Neural crest cell (in vitro differentiated cells): ENCODE data around the gene SH2D1B. TPM values are rescaled to one million over a fixed set of nuclear protein-coding genes. Genes with fewer than 3 reads are reported as not detected.

Source experiments
- DNase-seq: peaks from one replicate; pipeline ENCODE4 v3.0.0; 2021; ENCODE audit warnings: low read depth, mixed read lengths, low spot score
- H3K27ac Mint-ChIP-seq: one replicate; pipeline ENCODE4 v1.8.0; 2021; ENCODE audit warnings: mild to moderate bottlenecking, mixed read lengths; ENCODE audit not compliant: unreplicated experiment
- H3K27me3 Mint-ChIP-seq: 2 replicates; pipeline ENCODE4 v1.8.0; 2021; ENCODE audit warnings: low read depth, mild to moderate bottlenecking, mixed read lengths
- H3K36me3 Mint-ChIP-seq: 2 replicates; pipeline ENCODE4 v1.8.0; 2021; ENCODE audit warnings: low read depth, mild to moderate bottlenecking, mixed read lengths
- H3K4me1 Mint-ChIP-seq: 2 replicates; pipeline ENCODE4 v1.8.0; 2021; ENCODE audit warnings: mixed read lengths
- H3K4me3 Mint-ChIP-seq: one replicate; pipeline ENCODE4 v1.8.0; 2021; ENCODE audit warnings: mild to moderate bottlenecking, mixed read lengths
- H3K9me3 Mint-ChIP-seq: 2 replicates; pipeline ENCODE4 v1.8.0; 2021; ENCODE audit warnings: mixed read lengths
- total RNA-seq: library from RNA; stranded (reverse); gene quantifications from 2 replicates; pipeline ENCODE4 v1.2.1, GENCODE V29; 2021
- TF ChIP-seq, protein P1 (sequence below): fragments of 200-600 bp; sonication (generic); conservative IDR thresholded peaks from 2 replicates; pipeline ENCODE4 v1.5.0; 2021; ENCODE audit warnings: antibody characterized with exemption, mild to moderate bottlenecking

SH2D1B gene
- total RNA-seq, 1 donor from 2014 or later: not detected

- Mint-ChIP-seq H3K36me3 (no peaks in the 10 kb centered on the region), H3K9me3 (no peaks in the 10 kb centered on the region), H3K27ac (no peak overlapping the region), H3K4me1 (peaks cover 15% of the 10 kb centered on the region), H3K4me3 (no peak overlapping the region), H3K27me3 (no peaks in the 10 kb centered on the region)
- TF ChIP-seq, protein P1, sequence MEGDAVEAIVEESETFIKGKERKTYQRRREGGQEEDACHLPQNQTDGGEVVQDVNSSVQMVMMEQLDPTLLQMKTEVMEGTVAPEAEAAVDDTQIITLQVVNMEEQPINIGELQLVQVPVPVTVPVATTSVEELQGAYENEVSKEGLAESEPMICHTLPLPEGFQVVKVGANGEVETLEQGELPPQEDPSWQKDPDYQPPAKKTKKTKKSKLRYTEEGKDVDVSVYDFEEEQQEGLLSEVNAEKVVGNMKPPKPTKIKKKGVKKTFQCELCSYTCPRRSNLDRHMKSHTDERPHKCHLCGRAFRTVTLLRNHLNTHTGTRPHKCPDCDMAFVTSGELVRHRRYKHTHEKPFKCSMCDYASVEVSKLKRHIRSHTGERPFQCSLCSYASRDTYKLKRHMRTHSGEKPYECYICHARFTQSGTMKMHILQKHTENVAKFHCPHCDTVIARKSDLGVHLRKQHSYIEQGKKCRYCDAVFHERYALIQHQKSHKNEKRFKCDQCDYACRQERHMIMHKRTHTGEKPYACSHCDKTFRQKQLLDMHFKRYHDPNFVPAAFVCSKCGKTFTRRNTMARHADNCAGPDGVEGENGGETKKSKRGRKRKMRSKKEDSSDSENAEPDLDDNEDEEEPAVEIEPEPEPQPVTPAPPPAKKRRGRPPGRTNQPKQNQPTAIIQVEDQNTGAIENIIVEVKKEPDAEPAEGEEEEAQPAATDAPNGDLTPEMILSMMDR: no peak
- DNase-seq: no peak
Measured at GRCh38 chr1:162383091-162383490, 28.8 kb downstream of the SH2D1B start.

DNA sequence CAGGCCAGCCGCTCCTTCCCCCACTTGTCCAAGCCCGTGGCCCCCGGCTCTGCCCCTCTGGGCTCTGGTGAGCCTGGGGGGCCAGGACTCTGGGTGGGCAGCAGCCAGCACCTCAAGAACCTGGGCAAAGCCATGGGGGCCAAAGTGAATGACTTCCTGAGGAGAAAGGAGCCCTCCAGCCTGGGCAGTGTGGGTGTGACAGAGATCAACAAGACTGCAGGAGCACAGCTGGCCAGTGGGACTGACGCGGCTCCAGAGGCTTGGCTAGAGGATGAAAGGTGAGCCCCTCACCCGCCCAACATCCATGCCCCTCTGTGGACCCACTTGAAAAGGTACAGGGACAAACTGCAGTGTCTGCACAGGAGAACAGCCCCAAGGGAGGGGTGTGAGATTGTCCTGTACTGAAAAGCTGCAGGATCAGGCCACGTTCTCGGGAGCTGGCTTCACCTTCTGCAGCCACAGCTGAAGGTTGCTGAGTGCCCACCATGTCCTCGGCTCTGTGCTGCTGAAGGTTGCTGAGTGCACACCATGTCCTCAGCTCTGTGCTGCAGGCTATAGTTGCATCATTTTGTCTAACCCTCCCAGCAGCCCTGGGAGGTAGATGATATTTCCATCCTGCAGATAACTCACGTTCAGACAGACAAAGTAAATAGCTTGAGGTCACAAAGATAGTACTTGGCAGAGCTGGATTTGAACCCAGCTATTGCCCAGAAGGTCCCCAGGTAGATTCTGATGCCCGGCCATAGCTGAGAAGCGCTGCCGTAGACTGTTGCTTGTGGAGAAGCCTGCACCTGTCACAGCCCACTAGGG lies 29.8 kb downstream of the SH2D1B start:
- H3K4me1 Mint-ChIP-seq: peaks cover 11% of the 10 kb centered on the region
- TF ChIP-seq, protein P1: no peak
- no peaks in the 10 kb centered on the region for H3K9me3 Mint-ChIP-seq
- no peak overlapping the region for H3K27ac Mint-ChIP-seq
- no peaks in the 10 kb centered on the region for H3K36me3 Mint-ChIP-seq
- no peaks in the 10 kb centered on the region for H3K27me3 Mint-ChIP-seq
- no peak for DNase-seq
- no peak overlapping the region for H3K4me3 Mint-ChIP-seq

- H3K27ac Mint-ChIP-seq: no peak within 1 kb of the TSS
- H3K27me3 Mint-ChIP-seq: no peaks in the 10 kb centered on the region
- TF ChIP-seq, protein P1: no peak
- H3K4me3 Mint-ChIP-seq: no peak within 1 kb of the TSS
- DNase-seq: no peak
- H3K36me3 Mint-ChIP-seq: no peaks in the 10 kb centered on the region
- peaks cover 11% of the 10 kb centered on the region for H3K4me1 Mint-ChIP-seq
- H3K9me3 Mint-ChIP-seq: no peaks in the 10 kb centered on the region
Measured at GRCh38 chr1:162381383-162381782, 30.6 kb downstream of the SH2D1B start, which contains the start of gene C1orf226. Gene C1orf226, plus strand, starts transcription at chr1:162381728. Its CDS starts 174 bp downstream, at chr1:162381902.

DNA sequence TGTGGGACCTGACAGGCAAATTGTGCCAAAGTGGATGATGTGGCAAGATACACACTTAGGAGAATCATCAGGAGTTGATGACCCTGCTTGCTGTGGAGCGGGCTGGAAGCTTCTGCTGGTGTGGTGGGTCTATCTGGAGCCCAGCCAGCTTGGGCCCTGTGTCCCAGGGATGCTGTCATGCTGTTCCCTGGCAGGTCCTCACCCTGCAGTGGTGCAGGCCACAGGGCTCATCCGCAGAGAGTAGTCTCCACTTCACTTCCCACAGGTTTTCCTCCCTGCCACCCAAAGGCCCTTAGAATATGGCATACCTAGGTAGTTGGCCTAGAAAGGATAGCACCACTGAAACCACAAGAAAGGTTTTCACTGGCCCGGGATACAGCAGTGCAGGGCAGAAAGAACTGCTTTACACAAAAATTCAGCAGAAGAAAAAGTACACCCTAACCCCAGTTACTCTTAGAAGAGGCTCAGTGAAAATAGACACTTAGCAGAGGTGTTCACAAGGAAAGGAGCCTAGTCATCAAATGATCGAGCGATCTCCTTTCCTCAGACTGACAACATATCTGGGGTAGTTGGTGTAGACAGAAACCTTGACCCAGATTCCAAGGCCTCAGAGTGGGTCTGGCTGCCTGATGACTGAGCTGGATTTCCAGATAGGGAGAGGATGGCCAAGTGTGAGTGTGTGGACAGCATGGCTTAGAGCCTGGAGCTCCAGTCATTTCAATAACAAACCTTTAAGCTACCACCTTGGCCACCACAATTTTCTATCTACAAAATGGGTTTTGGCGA lies 31.7 kb downstream of the SH2D1B start:
- no peak overlapping the region for H3K27ac Mint-ChIP-seq
- no peaks in the 10 kb centered on the region for H3K36me3 Mint-ChIP-seq
- TF ChIP-seq, protein P1: no peak
- H3K27me3 Mint-ChIP-seq: no peaks in the 10 kb centered on the region
- no peaks in the 10 kb centered on the region for H3K9me3 Mint-ChIP-seq
- peaks cover 11% of the 10 kb centered on the region for H3K4me1 Mint-ChIP-seq
- H3K4me3 Mint-ChIP-seq: no peak overlapping the region
- no peak for DNase-seq

- TF ChIP-seq, protein P1: no peak
- Mint-ChIP-seq H3K9me3 (no peaks in the 10 kb centered on the region), H3K36me3 (no peaks in the 10 kb centered on the region), H3K4me3 (no peak within 1 kb of the TSS), H3K27ac (no peak within 1 kb of the TSS), H3K27me3 (no peaks in the 10 kb centered on the region), H3K4me1 (peaks cover 5% of the 10 kb centered on the region)
- no peak for DNase-seq
Measured at GRCh38 chr1:162376691-162377090, 35.2 kb downstream of the SH2D1B start, which contains the start of gene SPATA46. Gene SPATA46, minus strand, starts transcription at chr1:162376854. Its CDS starts 64 bp downstream, at chr1:162376790.
